HG03558 (cell line): ENCODE measurements around the gene CHST11.

ENCODE experiments used
- ATAC-seq: cut with Tn5 transposase; IDR thresholded peaks from one replicate; pipeline ENCODE4 v1.9.1; 2021; ENCODE audit warnings: moderate number of reproducible peaks; ENCODE audit not compliant: unreplicated experiment; ENCODE audit errors: extremely low read depth

Gene CHST11

GRCh38 chr12:104498211-104498801, 41.6 kb downstream of the CHST11 start:
- no peak for ATAC-seq

- no peak for ATAC-seq
These were observed 43.1 kb downstream of the CHST11 start for GRCh38 chr12:104499668-104500332.

DNA sequence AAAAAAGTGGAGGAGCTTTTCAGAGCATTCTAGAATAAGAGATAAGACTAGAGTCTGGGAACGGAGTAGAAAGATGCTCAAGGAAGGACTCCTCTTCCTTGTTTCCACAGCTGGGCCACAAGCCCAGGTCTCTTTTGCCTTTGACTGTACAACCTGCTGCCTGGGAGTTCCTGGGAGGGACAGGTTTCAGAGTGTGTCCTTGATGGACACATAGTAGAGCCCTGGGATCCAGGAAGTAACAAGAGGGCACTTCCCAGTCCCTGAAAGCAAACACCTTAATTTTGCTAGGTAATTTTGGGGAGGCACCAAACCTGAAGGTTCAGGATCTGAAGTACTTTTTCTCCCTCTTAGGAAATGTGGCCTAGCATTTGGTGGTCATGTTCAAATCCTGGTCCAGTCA, 44.4 kb downstream of the CHST11 start:
- ATAC-seq = no peak

DNA sequence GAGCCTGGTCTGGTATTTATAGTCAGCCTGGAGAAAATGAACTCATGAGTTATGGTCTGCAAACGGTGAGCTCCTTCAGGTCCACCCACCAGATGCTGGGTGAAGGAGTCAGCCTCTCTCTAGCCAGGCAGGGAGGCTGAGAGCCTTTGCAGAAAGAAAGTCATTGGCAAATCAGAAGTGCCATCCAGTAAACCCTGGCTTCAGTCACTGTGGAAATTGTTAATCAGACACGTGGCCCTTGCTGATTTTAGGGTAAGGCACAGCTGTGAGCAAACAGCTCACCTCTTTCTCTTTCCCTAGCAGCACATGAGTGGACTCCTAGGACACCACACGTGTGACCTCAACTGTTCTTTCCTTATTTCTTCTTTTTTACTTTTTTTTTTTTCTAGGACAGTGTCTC, 44.9 kb downstream of the CHST11 start:
- no peak for ATAC-seq

- no peak for ATAC-seq
These were observed 45.5 kb downstream of the CHST11 start for GRCh38 chr12:104502217-104502616.

- no peak for ATAC-seq
These were observed 45.9 kb downstream of the CHST11 start for GRCh38 chr12:104502638-104503037.

- no peak for ATAC-seq
These were observed 46.4 kb downstream of the CHST11 start for GRCh38 chr12:104503191-104503590.

- no peak for ATAC-seq
These were observed 47.4 kb downstream of the CHST11 start for GRCh38 chr12:104504146-104504545.

- peak; percentile 80 for ATAC-seq
These were observed 48.5 kb downstream of the CHST11 start for GRCh38 chr12:104505095-104505818.

DNA sequence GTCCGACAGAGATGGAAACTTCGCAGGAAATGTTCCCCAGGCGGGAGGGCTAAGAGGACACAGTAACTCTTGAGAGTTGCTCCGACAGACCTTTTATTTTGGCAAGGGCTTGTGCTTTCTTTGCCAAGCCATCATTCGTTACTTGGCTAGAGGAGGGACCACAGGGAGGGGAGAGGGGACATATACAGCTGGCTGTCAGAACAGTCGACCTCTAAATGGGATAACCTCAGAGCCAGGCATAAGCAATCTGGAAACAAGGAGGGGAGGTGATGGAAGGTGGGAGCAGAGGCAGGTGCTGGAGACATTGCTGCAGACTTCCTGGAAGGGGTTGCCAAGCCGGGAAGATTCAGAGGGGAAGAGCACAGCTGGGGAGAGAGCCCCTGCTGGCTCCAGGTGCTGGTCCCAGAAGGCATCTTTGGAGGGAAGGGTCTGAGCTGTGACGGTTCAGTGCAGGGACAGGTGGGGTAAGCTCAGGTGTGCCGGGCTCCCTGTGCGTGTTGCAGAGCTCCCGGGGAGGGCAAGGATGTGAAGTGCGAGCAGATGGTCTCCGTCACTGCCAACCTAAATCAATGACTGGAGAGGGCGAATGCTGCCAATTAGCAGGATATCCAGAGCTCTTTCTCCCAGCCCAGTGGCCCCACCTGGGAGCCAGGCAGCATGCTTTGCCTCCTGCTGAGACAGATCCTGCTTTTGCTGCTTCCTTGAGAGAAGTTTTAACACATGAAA, 50.1 kb downstream of the CHST11 start:
- ATAC-seq = no peak

DNA sequence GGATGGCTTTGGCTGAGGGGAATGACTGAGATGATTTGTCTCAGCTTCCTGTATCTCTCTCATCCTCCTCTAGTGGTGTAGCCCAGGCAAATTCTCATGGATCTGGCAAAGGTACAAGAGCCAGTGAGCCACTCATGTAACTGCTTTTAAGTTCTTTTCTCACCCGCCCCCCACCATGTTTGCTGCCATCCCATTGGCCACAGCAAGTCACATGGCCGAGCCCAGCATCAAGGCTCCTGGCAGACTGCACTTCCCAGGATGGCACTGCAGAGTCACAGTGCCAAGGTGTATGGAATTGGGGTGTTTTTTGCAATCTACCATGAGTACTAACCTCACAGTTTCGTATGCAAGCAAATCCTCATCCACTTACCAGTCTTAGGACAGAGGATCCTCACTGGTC, 50.9 kb downstream of the CHST11 start:
- ATAC-seq = no peak

GRCh38 chr12:104508752-104509446, 52.2 kb downstream of the CHST11 start:
- no peak for ATAC-seq

DNA sequence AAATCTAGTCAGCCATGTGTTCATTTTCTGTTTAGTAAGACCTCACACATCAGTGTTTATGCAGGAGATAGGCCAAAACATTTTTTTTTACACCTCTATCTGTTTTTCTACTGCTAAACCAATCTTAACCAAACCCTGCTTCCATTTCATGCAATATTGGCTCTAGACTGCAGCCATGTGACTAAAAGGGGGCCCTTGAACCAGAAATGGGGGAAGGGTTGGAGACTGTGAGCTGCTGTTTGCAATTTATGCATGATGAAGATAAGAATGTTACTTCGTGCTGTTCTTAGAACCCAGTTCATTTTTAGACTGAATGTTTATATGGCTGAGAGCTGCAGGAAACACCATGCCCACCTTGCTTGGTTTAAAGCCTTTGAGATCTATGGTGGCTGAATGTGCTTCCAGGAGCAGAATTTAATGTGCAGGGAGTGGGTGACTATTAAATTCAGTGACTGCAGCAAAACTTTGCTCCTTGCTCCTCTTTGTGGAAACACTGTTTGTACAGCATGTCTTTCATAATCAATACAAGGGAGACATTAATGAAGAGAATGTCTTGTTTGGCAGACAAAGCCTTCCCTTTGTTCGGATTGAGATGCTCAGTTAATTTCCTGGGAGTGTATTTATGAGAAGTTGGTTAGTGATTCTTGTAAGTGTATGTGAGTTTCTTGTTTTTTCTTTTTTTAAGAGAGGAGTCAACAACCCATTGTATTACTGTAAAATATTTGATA, 53.6 kb downstream of the CHST11 start:
- no peak for ATAC-seq

- ATAC-seq = no peak
These were observed 54.2 kb downstream of the CHST11 start for GRCh38 chr12:104510873-104511440.

GRCh38 chr12:104513681-104514080, 56.9 kb downstream of the CHST11 start:
- no peak for ATAC-seq

GRCh38 chr12:104514092-104514810, 57.5 kb downstream of the CHST11 start:
- ATAC-seq = no peak

DNA sequence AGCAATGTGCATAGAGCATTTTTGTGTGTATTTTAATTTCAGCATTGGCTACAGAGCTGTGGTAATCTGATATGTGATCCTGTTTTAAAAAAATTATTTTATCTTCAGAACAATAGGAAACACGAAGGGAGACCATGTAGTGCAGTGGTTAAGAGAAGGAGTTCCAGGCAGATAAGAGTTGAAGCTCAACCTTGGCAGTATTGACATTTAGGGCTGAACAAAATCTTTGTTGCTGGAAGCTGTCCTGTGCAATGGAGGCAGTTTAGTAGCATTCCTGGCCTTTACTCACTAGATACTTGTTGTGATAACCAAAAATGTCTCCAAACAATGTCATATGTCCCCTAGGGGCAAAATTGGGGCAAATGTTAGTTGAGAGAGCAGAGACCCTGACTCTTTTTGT, 59.2 kb downstream of the CHST11 start:
- no peak for ATAC-seq

DNA sequence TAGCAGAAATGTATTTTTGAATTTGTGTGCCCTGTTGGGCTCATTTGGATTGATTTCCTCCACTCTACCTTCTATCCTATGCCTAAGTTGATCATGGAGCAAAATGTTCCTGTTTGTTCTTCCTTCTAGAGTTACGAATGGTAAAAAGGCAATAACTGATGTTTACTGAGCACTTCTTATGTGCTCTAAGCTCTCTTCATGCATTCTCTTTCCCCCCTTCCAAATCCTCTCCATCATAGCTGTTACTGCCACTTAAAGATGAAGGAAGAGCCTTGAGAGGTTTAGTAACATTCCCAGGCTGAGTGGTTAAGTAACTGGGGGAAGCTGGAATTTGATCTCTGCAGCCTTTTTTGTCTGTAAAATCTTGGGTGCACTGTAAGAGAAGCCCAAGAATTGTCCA, 60.1 kb downstream of the CHST11 start:
- no peak for ATAC-seq

DNA sequence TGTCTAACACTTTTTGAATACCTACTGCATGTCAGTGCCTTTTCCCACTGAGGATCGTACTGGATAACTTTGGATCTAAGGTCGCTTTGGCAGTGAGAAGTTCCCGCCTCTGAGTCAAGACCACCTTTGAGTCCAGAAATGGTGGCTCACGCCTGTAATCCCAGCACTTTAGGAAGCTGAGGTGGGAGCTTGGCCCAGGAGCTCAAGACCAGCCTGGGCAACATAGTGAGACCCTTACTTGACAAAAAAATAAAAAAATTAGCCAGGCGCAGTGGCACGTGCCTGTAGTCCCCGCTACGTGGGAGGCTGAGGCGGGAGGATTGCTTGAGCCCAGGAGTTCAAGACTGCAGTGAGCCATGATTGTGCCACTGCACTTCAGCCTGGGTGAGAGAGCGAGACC, 61.1 kb downstream of the CHST11 start:
- ATAC-seq = no peak
